GM04503 (cell line): ENCODE results near the gene EXOC2.

ENCODE experiments used
- DNase-seq: peaks from one replicate; pipeline ENCODE4 v3.0.0-alpha.2; 2012; ENCODE audit warnings: low read depth

Gene EXOC2

DNA sequence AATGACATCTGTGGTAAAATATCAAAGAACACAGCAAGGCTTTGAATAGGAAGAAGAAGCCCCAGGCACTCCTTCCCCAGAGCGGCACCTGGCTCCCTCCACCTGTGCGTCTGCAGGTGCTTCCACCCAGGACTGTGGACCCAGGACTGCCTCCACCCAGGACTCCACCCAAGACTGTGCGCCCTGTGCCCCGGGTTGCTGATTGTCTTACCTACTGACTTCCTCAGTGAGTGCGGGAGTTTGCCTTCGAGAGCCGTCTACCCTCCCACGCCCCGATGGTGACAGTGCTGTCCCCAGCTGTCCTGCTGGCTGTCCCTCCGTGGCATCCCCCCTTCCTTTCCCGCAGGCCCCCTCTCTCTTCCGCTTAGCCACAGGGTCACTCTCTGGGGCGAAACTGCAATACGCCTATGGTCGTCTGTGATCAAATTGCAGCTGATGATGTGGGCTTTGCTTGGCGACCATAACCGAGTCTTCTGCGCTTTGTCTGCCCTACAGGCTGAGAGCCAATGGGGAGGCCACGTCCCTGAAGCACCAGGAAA is 249.2 kb downstream of the EXOC2 start:
- DNase-seq, result no peak

DNA sequence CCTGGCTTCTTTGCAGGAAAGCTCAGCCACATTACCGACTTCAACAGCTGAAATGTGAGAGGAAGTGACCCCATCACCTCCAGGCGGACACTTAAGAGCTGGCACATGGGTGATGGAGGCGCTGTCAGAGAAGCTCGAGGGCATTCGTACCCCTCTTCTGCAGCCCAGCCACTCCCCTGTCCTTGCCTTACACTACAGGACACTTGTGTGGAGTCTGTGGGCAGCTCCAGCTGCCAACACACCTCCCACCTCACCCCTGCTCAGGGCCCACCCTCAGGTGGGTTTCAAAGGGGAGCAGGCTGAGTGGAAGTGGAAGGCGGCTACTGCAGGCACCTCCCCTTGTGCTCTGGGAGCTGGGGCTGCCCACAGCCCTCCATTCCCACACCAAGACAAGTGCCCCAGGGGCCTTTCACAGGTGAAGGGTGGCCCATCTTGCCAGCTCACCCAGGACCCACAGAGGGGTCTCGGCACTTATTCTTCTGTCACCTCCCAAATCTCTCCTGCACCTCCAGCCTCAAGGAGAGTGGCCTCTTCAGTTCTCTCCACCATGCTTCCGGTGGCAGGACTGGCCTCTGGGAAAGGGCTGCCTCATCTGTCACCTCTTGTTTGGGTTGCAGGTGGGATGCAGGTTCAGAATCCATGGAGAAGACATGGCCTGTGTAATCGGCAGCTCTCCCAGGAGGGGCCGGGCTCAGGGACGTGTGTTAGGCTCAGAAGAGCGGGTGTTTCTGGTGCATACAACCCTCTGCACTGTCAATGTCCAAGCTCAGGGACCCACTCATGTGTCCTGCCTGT is 251.6 kb downstream of the EXOC2 start:
- DNase-seq, result no peak

DNA sequence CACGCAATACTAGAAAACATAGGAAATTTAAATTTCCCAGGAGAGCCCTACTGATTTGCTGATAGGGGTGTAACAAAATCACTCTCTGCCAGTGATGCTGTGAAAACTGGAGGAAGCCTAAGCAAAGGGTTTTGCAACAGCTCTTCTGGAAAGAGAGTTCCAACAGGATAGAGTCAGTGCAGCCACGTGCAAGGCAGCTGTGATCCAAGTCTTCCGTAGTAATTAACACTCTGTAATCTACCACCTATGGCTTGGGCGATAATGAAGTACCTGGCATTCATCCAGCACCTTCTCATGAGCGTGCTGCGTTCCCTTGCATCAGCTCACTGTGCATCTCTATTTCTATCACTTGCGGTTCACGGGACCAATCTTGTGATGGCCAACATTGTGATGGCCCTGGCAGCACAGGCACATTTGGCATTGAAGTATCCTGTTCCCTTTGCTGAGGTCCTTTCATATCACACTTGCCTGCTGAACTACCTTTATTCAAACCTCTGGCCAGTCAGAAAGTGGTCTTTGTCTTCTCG is 253.2 kb downstream of the EXOC2 start:
- DNase-seq, result no peak

DNA sequence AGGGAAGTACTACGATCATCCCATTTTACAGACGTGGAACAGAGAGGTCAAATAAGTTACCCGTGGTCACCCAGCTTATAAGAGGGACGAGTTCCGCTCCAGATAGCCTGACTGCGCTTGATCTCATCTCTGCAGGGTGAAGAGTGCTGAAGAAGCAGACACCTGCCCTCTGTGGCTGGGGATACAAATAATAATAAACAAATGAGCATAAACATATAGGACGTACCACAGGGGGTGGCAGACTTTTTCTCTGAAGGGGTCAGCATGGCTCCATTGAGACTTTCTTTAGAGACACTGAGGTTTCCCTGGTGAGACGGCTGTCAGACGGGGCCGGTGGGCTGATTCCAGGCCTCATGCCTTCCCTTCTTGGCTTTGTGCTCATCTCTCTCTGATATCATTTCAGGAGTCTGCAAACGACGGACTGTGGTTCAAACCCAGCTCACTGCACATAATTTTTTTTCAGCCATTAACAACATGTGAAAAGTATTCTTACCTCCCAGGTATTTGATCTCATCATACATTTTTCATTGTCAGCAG is 254.2 kb downstream of the EXOC2 start:
- DNase-seq, result no peak

DNA sequence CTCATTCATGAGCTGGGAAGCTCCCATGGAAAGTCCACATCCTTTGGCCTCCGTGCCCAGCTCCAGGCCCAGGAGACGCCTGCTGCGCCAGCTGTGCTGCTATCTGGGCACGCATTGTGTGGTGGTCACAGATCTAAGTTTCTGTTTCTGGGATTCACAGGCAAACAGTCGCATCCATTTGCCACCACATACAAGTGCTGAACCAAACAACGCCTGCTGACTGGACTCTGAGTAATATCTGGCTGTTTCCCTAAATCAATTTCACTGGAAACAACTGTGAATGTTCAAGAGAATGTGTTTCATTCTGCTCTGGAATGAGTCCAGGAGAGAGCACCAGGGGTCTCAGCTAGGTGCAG is 255.9 kb downstream of the EXOC2 start:
- no peak for DNase-seq

DNA sequence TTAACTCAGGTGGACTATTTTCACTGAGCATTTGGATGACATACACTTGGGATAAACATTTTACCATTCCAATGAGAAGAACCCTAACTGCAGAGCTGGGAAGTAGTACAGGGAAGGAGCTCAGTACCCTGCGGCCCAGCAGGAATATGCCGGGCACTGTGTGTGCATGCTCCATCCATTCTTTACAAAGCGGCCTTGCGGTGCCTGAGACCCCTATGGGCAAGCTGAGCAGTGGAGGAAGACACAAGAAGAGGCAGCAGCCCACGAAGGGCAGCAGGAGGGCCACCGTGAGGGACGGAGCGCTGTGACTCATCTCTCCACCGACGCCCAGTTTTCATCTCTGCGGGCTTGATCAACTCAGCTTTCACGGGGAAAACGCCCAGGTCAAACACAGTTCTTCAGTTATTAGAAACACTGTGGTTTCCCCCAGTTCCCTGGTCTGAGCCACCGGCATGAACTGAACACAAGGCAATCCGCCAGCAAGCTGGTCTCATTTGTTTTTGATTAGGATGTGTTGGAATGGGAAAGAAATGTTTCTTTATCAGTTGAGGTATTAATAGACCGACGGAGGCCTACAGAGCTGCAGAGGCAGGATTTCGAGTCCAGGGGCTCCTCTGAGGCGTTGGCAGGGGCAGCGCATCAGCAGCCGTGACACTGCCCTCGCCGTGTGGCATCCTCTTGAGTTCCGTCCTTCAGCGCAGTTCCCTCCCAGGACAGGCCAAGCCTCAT is 256.5 kb downstream of the EXOC2 start:
- DNase-seq, result peak; percentile 58

DNA sequence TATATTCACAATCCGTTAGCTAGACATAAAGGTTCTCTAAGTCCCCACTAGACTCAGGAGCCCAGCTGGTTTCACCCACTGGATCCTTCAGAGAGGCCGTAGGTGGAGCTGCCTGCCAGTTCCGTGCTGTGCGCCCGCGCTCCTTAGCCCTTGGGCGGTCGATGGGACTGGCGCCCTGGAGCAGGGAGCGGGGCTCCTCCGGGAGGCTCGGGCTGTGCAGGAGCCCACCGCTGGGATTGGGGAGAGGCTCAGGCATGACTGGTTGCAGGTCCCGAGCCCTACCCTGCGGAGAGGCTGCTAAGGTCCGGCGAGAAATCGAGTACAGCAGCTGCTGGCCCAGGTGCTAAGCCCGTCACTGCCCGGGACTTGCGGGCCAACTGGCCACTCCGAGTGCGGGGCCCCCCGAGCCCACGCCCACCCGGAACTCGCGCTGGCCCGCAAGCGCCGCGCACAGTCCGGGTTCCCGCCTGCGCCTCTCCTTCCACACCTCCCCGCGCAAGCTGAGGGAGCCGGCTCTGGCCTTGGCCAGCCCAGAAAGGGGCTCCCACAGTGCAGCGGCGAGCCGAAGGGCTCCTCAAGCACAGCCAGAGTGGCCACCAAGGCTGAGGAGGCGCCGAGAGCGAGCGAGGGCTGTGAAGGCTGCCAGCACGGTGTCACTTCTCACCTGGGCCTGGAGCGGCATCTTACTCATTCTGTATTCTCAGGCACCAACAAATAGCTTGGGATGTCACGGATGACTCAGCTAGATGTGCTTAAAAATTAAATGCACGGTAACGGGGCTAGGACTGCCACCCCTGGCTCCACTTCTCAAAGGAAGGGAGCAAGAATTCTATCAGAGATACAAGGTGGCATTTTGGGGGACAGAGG is 257.3 kb downstream of the EXOC2 start:
- no peak for DNase-seq
